OCI-LY3 (cell line): ENCODE measurements around the gene F12.
"Not testable (repeated sequence)": the region's sequence is repeated elsewhere in the genome, so short reads cannot be mapped to it uniquely, and the experiment has no call there.

ENCODE experiments used
- CTCF ChIP-seq: fragments of 200-600, 300-600 bp; sonication (generic); IDR thresholded peaks from 2 replicates; pipeline ENCODE4 v1.5.1; 2014; ENCODE audit warnings: antibody characterized with exemption, low read length, low read depth
- EZH2phosphoT487 ChIP-seq: fragments of 200-600 bp; shearing (Covaris generic); IDR thresholded peaks from 2 replicates; pipeline ENCODE4 v1.6.1; 2018; ENCODE audit warnings: antibody characterized with exemption, mixed run types, low read depth

GRCh38 chr5:177417081-177417480, 7.7 kb upstream of the F12 start:
- TF ChIP-seq CTCF, EZH2phosphoT487: not testable (repeated sequence)
